Stimulated activated CD8-positive, alpha-beta memory T cell treated with anti-CD3 and anti-CD28 coated beads, Interleukin-2, amount 100 ng/mL, for 48 hours (primary cell): ENCODE data around the gene NTM.

Experiments used
- DNase-seq, 2 donors: peaks; one replicate each; pipeline ENCODE4 v3.0.0-alpha.2; 2020; ENCODE audit warnings: low read depth in 2 of 2

Gene NTM

GRCh38 chr11:131642756-131643531 is 272.5 kb downstream of the NTM start:
- DNase-seq: no peak

GRCh38 chr11:131644204-131644795 is 273.9 kb downstream of the NTM start:
- no peak for DNase-seq

GRCh38 chr11:131645237-131645636 is 274.8 kb downstream of the NTM start:
- no peak for DNase-seq

GRCh38 chr11:131649856-131650255 is 279.4 kb downstream of the NTM start:
- no peak for DNase-seq

- no peak for DNase-seq
These were observed 281.8 kb downstream of the NTM start for GRCh38 chr11:131652231-131652630.

- no peak for DNase-seq
These were observed 282.8 kb downstream of the NTM start for GRCh38 chr11:131653260-131653659.

- DNase-seq: no peak
These were observed 284.4 kb downstream of the NTM start for GRCh38 chr11:131654849-131655248.

GRCh38 chr11:131656179-131656838 is 285.9 kb downstream of the NTM start:
- DNase-seq: no peak

- DNase-seq: no peak
These were observed 286.4 kb downstream of the NTM start for GRCh38 chr11:131656839-131657211.

GRCh38 chr11:131658414-131658813 is 288.0 kb downstream of the NTM start:
- DNase-seq: no peak

GRCh38 chr11:131658952-131659351 is 288.5 kb downstream of the NTM start:
- DNase-seq: no peak

GRCh38 chr11:131659931-131660330 is 289.5 kb downstream of the NTM start:
- DNase-seq: no peak

GRCh38 chr11:131661132-131661531 is 290.7 kb downstream of the NTM start:
- DNase-seq: no peak

GRCh38 chr11:131662317-131662972 is 292.0 kb downstream of the NTM start:
- DNase-seq: no peak

GRCh38 chr11:131662993-131663392 is 292.6 kb downstream of the NTM start:
- DNase-seq: no peak

GRCh38 chr11:131663405-131664200 is 293.2 kb downstream of the NTM start:
- DNase-seq: no peak

- DNase-seq: no peak
These were observed 293.9 kb downstream of the NTM start for GRCh38 chr11:131664293-131664692.

- DNase-seq: no peak
These were observed 294.4 kb downstream of the NTM start for GRCh38 chr11:131664816-131665215.

GRCh38 chr11:131665344-131665968 is 295.0 kb downstream of the NTM start:
- no peak for DNase-seq

- no peak for DNase-seq
These were observed 295.6 kb downstream of the NTM start for GRCh38 chr11:131666006-131666405.

- no peak for DNase-seq
These were observed 296.2 kb downstream of the NTM start for GRCh38 chr11:131666617-131667016.
